Nephron (organoid): ENCODE results near the gene ZNF514.

Experiments
- H3K27ac Mint-ChIP-seq, 3 experiments: 2 replicates each; pipeline ENCODE4 v1.8.0; 2020; ENCODE audit warnings: mixed read lengths in 3 of 3, mild to moderate bottlenecking in 2 of 3, moderate library complexity in 1 of 3
- H3K27me3 Mint-ChIP-seq: 2 replicates; pipeline ENCODE4 v1.8.0; 2021; ENCODE audit warnings: low read depth, mild to moderate bottlenecking, moderate library complexity, mixed read lengths
- H3K36me3 Mint-ChIP-seq: 2 replicates; pipeline ENCODE4 v1.8.0; 2020; ENCODE audit warnings: low read depth, mixed read lengths
- H3K4me1 Mint-ChIP-seq: 2 replicates; pipeline ENCODE4 v1.8.0; 2020; ENCODE audit warnings: mixed read lengths
- H3K4me3 Mint-ChIP-seq, 3 experiments: 2 replicates each; pipeline ENCODE4 v1.8.0; 2020; ENCODE audit warnings: mild to moderate bottlenecking in 3 of 3, mixed read lengths in 3 of 3, moderate library complexity in 2 of 3
- H3K9me3 Mint-ChIP-seq: 2 replicates; pipeline ENCODE4 v1.8.0; 2020; ENCODE audit warnings: mixed read lengths
- CTCF ChIP-seq, 3 experiments: fragments of 200-600 bp; sonication (generic); IDR thresholded peaks; one replicate each; pipeline ENCODE4 v1.5.0; 2021; ENCODE audit warnings: antibody characterized with exemption in 3 of 3; ENCODE audit not compliant: unreplicated experiment in 3 of 3

ZNF514 gene

GRCh38 chr2:95121407-95122196 lies 38.0 kb downstream of the ZNF514 start, which contains the start of gene MRPS5:
TSS of gene MRPS5 (minus strand) at chr2:95121808. CDS start at chr2:95121791, 17 bp downstream.
- H3K27ac Mint-ChIP-seq = peak within 1 kb of the TSS; percentile 98 to 100 (median 99)
- no peaks in the 10 kb centered on the region for H3K27me3 Mint-ChIP-seq
- TF ChIP-seq CTCF (IDR thresholded peaks at IDR 0.05; ENCODE audit: unreplicated experiment in 3 of 3) = peak in 2 of 3 experiments; percentile 27 to 31
- H3K4me3 Mint-ChIP-seq = peak within 1 kb of the TSS; percentile 97 to 99 (median 98)
- no peaks in the 10 kb centered on the region for H3K9me3 Mint-ChIP-seq
- H3K36me3 Mint-ChIP-seq = peaks cover 19% of the 10 kb centered on the region
- peaks cover 18% of the 10 kb centered on the region for H3K4me1 Mint-ChIP-seq

- Mint-ChIP-seq H3K27me3 (no peaks in the 10 kb centered on the region), H3K4me3 (peak overlapping the region; percentile 97 to 99 (median 98)), H3K9me3 (no peaks in the 10 kb centered on the region), H3K36me3 (peaks cover 19% of the 10 kb centered on the region), H3K4me1 (peaks cover 18% of the 10 kb centered on the region), H3K27ac (peak overlapping the region; percentile 98 to 100 (median 99))
- no peak for TF ChIP-seq CTCF (IDR thresholded peaks at IDR 0.05; ENCODE audit: unreplicated experiment in 3 of 3)
These were observed 38.6 kb downstream of the ZNF514 start for GRCh38 chr2:95121093-95121406.

- no peaks in the 10 kb centered on the region for H3K9me3 Mint-ChIP-seq
- peak overlapping the region in 1 of 3 experiments; percentile 21 for H3K4me3 Mint-ChIP-seq
- no peak overlapping the region for H3K27ac Mint-ChIP-seq
- H3K36me3 Mint-ChIP-seq = peaks cover 40% of the 10 kb centered on the region
- TF ChIP-seq CTCF (IDR thresholded peaks at IDR 0.05; ENCODE audit: unreplicated experiment in 3 of 3) = peak; percentile 81 to 85 (median 84)
- peaks cover 5% of the 10 kb centered on the region for H3K4me1 Mint-ChIP-seq
- no peaks in the 10 kb centered on the region for H3K27me3 Mint-ChIP-seq
These were observed 44.2 kb downstream of the ZNF514 start for GRCh38 chr2:95115418-95115817.

GRCh38 chr2:95113464-95113863 lies 46.2 kb downstream of the ZNF514 start:
- H3K27me3 Mint-ChIP-seq = no peaks in the 10 kb centered on the region

GRCh38 chr2:95110395-95110794 lies 49.3 kb downstream of the ZNF514 start:
- H3K27ac Mint-ChIP-seq = no peak overlapping the region
- H3K9me3 Mint-ChIP-seq = no peaks in the 10 kb centered on the region
- peaks cover 57% of the 10 kb centered on the region for H3K36me3 Mint-ChIP-seq
- H3K4me3 Mint-ChIP-seq = no peak overlapping the region
- H3K4me1 Mint-ChIP-seq = no peaks in the 10 kb centered on the region
- no peak for TF ChIP-seq CTCF (IDR thresholded peaks at IDR 0.05; ENCODE audit: unreplicated experiment in 3 of 3)
- H3K27me3 Mint-ChIP-seq = no peaks in the 10 kb centered on the region

More at GRCh38 chr2:95113464-95113863, 46.2 kb downstream of the ZNF514 start:
- no peak for TF ChIP-seq CTCF (IDR thresholded peaks at IDR 0.05; ENCODE audit: unreplicated experiment in 3 of 3)
- Mint-ChIP-seq H3K36me3 (peaks cover 43% of the 10 kb centered on the region), H3K4me1 (no peaks in the 10 kb centered on the region), H3K9me3 (no peaks in the 10 kb centered on the region), H3K27ac (no peak overlapping the region), H3K4me3 (no peak overlapping the region)

- Mint-ChIP-seq H3K27ac (no peak overlapping the region), H3K4me3 (no peak overlapping the region), H3K36me3 (peaks cover 52% of the 10 kb centered on the region), H3K27me3 (no peaks in the 10 kb centered on the region), H3K4me1 (no peaks in the 10 kb centered on the region), H3K9me3 (no peaks in the 10 kb centered on the region)
- no peak for TF ChIP-seq CTCF (IDR thresholded peaks at IDR 0.05; ENCODE audit: unreplicated experiment in 3 of 3)
These were observed 50.4 kb downstream of the ZNF514 start for GRCh38 chr2:95109260-95109659.
